ENCODE measurements around the gene IGFL2. TPM values are rescaled to one million over a fixed set of nuclear protein-coding genes. Genes with fewer than 3 reads are reported as not detected.

Gene IGFL2
- total RNA-seq, 1 donor from 2014 or later, result 0.55 TPM

DNA sequence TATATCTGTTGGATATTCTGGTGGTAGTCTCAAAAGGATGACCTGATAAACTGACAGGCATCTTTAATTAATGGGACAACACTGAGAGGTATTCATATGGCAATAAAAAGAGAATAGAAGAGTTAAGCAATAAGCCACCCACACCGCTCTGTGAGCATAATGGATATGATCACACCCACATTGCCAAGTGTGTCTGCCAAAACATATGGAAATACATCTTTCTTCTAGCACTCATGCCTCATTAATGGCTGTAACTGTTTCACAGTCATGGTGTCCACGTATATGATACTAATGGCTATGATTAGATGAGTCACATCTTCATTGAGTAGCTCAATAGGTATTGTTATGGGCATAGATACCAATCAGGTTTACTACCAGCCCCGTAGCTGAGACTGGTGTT, 36.7 kb upstream of the IGFL2 start:
- no peaks in the 10 kb centered on the region for H3K9me3 Mint-ChIP-seq (ENCODE audit: low read depth)

DNA sequence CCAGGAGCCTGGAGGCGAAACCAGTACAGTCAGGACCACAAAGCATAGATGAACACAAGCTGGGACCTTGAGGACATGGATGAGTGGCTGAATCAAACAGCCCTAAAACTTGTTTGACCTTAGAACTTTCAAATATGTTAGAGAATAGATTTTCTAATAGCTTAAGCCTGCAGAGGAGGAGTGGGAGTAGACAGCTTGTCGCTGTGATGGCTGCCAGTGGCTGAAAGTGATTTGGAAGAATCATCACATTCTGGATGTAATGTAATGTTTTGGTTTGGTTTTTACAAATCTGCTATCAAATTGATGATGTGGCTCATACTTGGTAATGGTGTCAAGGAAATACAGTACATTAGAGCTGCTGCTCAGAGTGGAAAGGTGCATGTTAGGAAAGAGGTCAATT, 35.5 kb upstream of the IGFL2 start:
- TF ChIP-seq, protein P1, sequence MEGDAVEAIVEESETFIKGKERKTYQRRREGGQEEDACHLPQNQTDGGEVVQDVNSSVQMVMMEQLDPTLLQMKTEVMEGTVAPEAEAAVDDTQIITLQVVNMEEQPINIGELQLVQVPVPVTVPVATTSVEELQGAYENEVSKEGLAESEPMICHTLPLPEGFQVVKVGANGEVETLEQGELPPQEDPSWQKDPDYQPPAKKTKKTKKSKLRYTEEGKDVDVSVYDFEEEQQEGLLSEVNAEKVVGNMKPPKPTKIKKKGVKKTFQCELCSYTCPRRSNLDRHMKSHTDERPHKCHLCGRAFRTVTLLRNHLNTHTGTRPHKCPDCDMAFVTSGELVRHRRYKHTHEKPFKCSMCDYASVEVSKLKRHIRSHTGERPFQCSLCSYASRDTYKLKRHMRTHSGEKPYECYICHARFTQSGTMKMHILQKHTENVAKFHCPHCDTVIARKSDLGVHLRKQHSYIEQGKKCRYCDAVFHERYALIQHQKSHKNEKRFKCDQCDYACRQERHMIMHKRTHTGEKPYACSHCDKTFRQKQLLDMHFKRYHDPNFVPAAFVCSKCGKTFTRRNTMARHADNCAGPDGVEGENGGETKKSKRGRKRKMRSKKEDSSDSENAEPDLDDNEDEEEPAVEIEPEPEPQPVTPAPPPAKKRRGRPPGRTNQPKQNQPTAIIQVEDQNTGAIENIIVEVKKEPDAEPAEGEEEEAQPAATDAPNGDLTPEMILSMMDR (IDR thresholded peaks at IDR 0.05), result no peak
- DNase-seq (ENCODE audit: low spot score), result no peak
- Mint-ChIP-seq H3K27me3 (ENCODE audit: low read depth) (peaks cover 27% of the 10 kb centered on the region), H3K4me3 (ENCODE audit: unreplicated experiment) (no peak overlapping the region), H3K9me3 (ENCODE audit: low read depth) (no peaks in the 10 kb centered on the region), H3K4me1 (ENCODE audit: low read depth) (peaks cover 20% of the 10 kb centered on the region), H3K27ac (ENCODE audit: unreplicated experiment) (no peak overlapping the region), H3K36me3 (ENCODE audit: low read depth) (no peaks in the 10 kb centered on the region)

More for the DNA sequence above, 36.7 kb upstream of the IGFL2 start:
- Mint-ChIP-seq H3K27ac (ENCODE audit: unreplicated experiment) (no peak overlapping the region), H3K4me3 (ENCODE audit: unreplicated experiment) (no peak overlapping the region), H3K4me1 (ENCODE audit: low read depth) (peaks cover 20% of the 10 kb centered on the region), H3K27me3 (ENCODE audit: low read depth) (peaks cover 25% of the 10 kb centered on the region), H3K36me3 (ENCODE audit: low read depth) (no peaks in the 10 kb centered on the region)
- TF ChIP-seq, protein P1 (IDR thresholded peaks at IDR 0.05), result no peak
- DNase-seq (ENCODE audit: low spot score), result no peak

DNA sequence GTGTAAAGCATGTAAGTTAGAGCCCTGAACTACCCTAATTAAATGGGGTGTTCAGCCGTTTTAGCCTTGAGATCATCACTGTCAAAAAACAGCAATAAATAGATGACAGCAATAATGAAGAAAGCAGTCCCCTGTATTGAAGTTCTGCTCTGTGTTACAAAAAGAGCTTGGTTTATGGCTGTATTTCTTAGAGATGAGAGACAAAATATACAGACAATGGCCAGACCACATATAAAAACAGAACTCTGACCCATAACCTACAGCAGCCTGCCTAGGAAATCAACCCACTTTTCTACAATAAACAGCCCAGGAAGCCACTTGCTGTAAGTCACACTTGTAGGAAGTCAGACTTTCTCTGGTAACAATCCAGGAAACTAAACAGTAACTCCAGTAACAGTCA, 34.3 kb upstream of the IGFL2 start:
- Mint-ChIP-seq H3K36me3 (ENCODE audit: low read depth) (no peaks in the 10 kb centered on the region), H3K4me1 (ENCODE audit: low read depth) (peaks cover 18% of the 10 kb centered on the region), H3K9me3 (ENCODE audit: low read depth) (no peaks in the 10 kb centered on the region), H3K4me3 (ENCODE audit: unreplicated experiment) (no peak overlapping the region), H3K27me3 (ENCODE audit: low read depth) (peaks cover 28% of the 10 kb centered on the region), H3K27ac (ENCODE audit: unreplicated experiment) (no peak overlapping the region)
- TF ChIP-seq, protein P1 (IDR thresholded peaks at IDR 0.05), result no peak
- DNase-seq (ENCODE audit: low spot score), result no peak

DNA sequence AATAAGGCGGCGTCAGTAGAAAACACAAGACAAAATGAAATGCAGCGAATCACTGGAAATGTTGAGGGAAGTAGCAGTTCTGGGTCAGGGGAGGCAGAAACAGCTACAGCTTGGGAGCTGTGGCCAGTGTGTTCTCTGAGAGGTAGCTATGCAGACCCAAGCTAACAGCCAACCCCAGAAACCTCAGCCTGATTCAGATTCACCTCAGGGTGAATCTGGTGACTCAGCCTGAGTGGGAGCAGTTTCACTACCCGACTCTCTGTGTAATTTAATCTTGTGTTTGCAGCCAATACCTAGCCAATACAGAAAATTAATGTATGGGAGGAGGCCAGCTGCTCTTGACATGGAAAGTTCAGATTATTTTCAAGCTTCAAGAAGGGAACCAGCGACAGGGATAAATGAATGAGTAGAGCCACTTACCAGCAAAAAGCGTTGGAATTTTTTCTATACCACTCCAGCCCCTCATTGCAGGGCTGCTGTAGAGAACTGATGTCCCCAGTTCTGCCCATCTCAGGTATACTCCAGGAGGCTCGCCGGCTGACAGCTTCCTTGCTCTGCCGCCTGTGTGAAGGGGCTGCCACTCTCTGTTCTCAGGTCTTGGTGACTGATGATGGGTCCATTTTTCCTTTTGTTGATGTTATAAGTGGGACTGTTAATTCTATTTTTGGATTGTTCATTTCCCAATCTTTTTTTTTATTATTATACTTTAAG, 32.5 kb upstream of the IGFL2 start:
- TF ChIP-seq, protein P1 (IDR thresholded peaks at IDR 0.05), result no peak
- Mint-ChIP-seq H3K27me3 (ENCODE audit: low read depth) (peaks cover 33% of the 10 kb centered on the region), H3K36me3 (ENCODE audit: low read depth) (peaks cover 3% of the 10 kb centered on the region), H3K9me3 (ENCODE audit: low read depth) (peaks cover 4% of the 10 kb centered on the region), H3K4me3 (ENCODE audit: unreplicated experiment) (no peak overlapping the region), H3K4me1 (ENCODE audit: low read depth) (peaks cover 17% of the 10 kb centered on the region), H3K27ac (ENCODE audit: unreplicated experiment) (no peak overlapping the region)
- no peak for DNase-seq (ENCODE audit: low spot score)

DNA sequence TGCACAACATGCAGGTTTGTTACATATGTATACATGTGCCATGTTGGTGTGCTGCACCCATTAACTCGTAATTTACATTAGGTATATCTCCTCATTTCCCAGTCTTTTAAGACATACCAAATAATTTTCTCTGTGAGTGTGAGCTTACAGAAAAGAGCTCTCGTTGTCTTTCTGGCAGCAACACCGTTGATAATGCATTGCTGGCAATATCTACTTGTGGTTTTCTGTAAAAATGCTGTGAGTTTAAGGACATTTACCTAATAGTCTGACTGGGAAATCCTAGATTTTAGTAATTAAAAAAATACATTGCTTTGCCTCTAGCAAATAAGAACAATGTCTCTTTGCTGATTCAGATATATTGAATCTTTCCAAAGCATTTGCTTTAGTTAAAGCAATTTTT, 31.9 kb upstream of the IGFL2 start:
- Mint-ChIP-seq H3K4me1 (ENCODE audit: low read depth) (peaks cover 17% of the 10 kb centered on the region), H3K27ac (ENCODE audit: unreplicated experiment) (no peak overlapping the region), H3K9me3 (ENCODE audit: low read depth) (peaks cover 4% of the 10 kb centered on the region), H3K4me3 (ENCODE audit: unreplicated experiment) (no peak overlapping the region), H3K36me3 (ENCODE audit: low read depth) (peaks cover 3% of the 10 kb centered on the region), H3K27me3 (ENCODE audit: low read depth) (peaks cover 30% of the 10 kb centered on the region)
- TF ChIP-seq, protein P1 (IDR thresholded peaks at IDR 0.05), result no peak
- DNase-seq (ENCODE audit: low spot score), result no peak
